DOHH2 (cell line): ENCODE measurements around the gene NAE1.

Source experiments
- CTCF ChIP-seq: fragments of 200-600 bp; sonication (generic); IDR thresholded peaks from one replicate; pipeline ENCODE4 v1.5.1; 2014; ENCODE audit warnings: antibody characterized with exemption, mild to moderate bottlenecking, low read depth, low read length; ENCODE audit not compliant: poor library complexity, severe bottlenecking
- EZH2phosphoT487 ChIP-seq: fragments of 200-600 bp; sonication (generic); IDR thresholded peaks from 2 replicates; pipeline ENCODE4 v1.6.1; 2017; ENCODE audit warnings: borderline replicate concordance, mild to moderate bottlenecking, antibody characterized with exemption, low read length, moderate library complexity, mixed read lengths

DNA sequence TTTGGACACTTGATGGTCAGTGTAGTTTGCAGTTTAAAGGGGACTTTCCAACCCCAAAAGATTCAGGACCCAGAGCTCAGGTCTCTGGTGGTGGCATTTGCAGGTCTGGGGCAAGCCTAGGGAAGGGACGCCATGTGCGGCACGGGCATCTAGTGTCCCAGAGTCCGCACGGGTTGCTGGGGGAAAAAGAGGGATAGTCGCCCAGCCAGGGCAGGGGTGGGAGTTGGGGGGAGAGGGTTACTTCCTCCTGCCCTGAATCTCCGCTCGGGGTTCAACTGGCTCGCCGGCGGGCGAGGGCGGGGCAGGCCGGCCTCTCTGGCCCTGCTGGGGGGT, 13.2 kb upstream of the NAE1 start:
- TF ChIP-seq CTCF (no peak), EZH2phosphoT487 (no peak)
